ENCODE data around the gene FBXW2. TPM values are rescaled to one million over a fixed set of nuclear protein-coding genes. Genes with fewer than 3 reads are reported as not detected.

The FBXW2 gene
- total RNA-seq, 2 experiments from 2014 or later = 30.0 to 69.0 TPM

- intact Hi-C loops (cut with micrococcal nuclease; ENCODE audit: unreplicated experiment) = no loop called here
- Histone ChIP-seq H4K20me1 (ENCODE audit: insufficient read depth, low read length) (no peaks in the 10 kb centered on the region), H3K9me3 (ENCODE audit: low read length) (no peaks in the 10 kb centered on the region), H2AFZ (ENCODE audit: low read length) (no peak overlapping the region), H3K4me1 (ENCODE audit: insufficient read depth, low read length, poor library complexity, severe bottlenecking) (peaks cover 23% of the 10 kb centered on the region), H3K4me3 (ENCODE audit: low read depth, low read length, poor library complexity, severe bottlenecking) (no peak overlapping the region), H3K27ac (ENCODE audit: low read depth, low read length, poor library complexity, severe bottlenecking) (no peak overlapping the region), H3K79me2 (ENCODE audit: insufficient read depth, low read depth, low read length) (no peaks in the 10 kb centered on the region), H3K9me2 (ENCODE audit: insufficient read depth, low read length) (no peaks in the 10 kb centered on the region), H3K36me3 (ENCODE audit: insufficient read depth, low read length) (no peaks in the 10 kb centered on the region), H3K4me2 (ENCODE audit: low read length) (peak overlapping the region; percentile 12; the same call in 1 of the 2 replicates)
- POLR2A ChIA-PET = interaction anchor here (0.6 to 1.5 kb wide), 7 partner anchors 8 to 462 kb away, joined by 3 to 4 read pairs (median 3); partner anchors contain the start of gene MEGF9
- CTCF ChIA-PET (ENCODE audit: unreplicated experiment) = interaction anchor here (1.2 kb wide), 1 partner anchor 13 kb away, joined by 5 read pairs; no protein-coding TSS in a partner anchor
- peak; percentile 53 for DNase-seq (ENCODE audit: low spot score)
- no peak for TF ChIP-seq CTCF (conservative IDR thresholded peaks at IDR 0.05; ENCODE audit: low read length)
- TF ChIP-seq EZH2phosphoT487 (IDR thresholded peaks at IDR 0.05; ENCODE audit: borderline replicate concordance, low read depth, low read length) = no peak
- BruUV-seq (replicated peaks) = no TSS peak
Measured at GRCh38 chr9:120730654-120731514, 62.3 kb downstream of the FBXW2 start.

GRCh38 chr9:120729791-120730241 lies 63.4 kb downstream of the FBXW2 start:
- intact Hi-C loops (cut with micrococcal nuclease; ENCODE audit: unreplicated experiment) = no loop called here
- H3K9me2 ChIP-seq (ENCODE audit: insufficient read depth, low read length) = no peaks in the 10 kb centered on the region
- no peaks in the 10 kb centered on the region for H3K36me3 ChIP-seq (ENCODE audit: insufficient read depth, low read length)
- no peaks in the 10 kb centered on the region for H3K79me2 ChIP-seq (ENCODE audit: insufficient read depth, low read depth, low read length)
- no peaks in the 10 kb centered on the region for H4K20me1 ChIP-seq (ENCODE audit: insufficient read depth, low read length)
- BruUV-seq (replicated peaks) = no TSS peak
- H2AFZ ChIP-seq (ENCODE audit: low read length) = no peak overlapping the region
- peaks cover 13% of the 10 kb centered on the region for H3K4me1 ChIP-seq (ENCODE audit: insufficient read depth, low read length, poor library complexity, severe bottlenecking)
- ChIA-PET CTCF (ENCODE audit: unreplicated experiment) (no interaction called here), POLR2A (interaction anchor here (0.7 to 1.5 kb wide), 5 partner anchors 9 to 295 kb away, joined by 3 to 4 read pairs (median 3); partner anchors contain the start of gene MEGF9)
- no peak overlapping the region for H3K4me2 ChIP-seq (ENCODE audit: low read length)
- no peak overlapping the region for H3K27ac ChIP-seq (ENCODE audit: low read depth, low read length, poor library complexity, severe bottlenecking)
- no peaks in the 10 kb centered on the region for H3K9me3 ChIP-seq (ENCODE audit: low read length)
- TF ChIP-seq EZH2phosphoT487 (IDR thresholded peaks at IDR 0.05; ENCODE audit: borderline replicate concordance, low read depth, low read length) (no peak), CTCF (conservative IDR thresholded peaks at IDR 0.05; ENCODE audit: low read length) (peak; percentile 62)
- peak; percentile 14 for DNase-seq (ENCODE audit: low spot score)
- no peak overlapping the region for H3K4me3 ChIP-seq (ENCODE audit: low read depth, low read length, poor library complexity, severe bottlenecking)
